Neural progenitor cell (in vitro differentiated cells): ENCODE results near the gene ITPR1. TPM values are rescaled to one million over a fixed set of nuclear protein-coding genes. Genes with fewer than 3 reads are reported as not detected.

Experiments used
- DNase-seq: peaks from one replicate; pipeline ENCODE4 v3.0.0-alpha.2; 2016; ENCODE audit warnings: low spot score
- H2AFZ ChIP-seq: fragments of 200-600 bp; sonication (generic); replicated peaks from 2 replicates; pipeline ENCODE4 v1.6.1; 2016; ENCODE audit warnings: antibody characterized with exemption
- H3F3A ChIP-seq: fragments of 200-600 bp; sonication (generic); 2 replicates; pipeline ENCODE4 v1.6.1; 2016; ENCODE audit warnings: antibody characterized with exemption, low read depth
- H3K27ac ChIP-seq: fragments of 200-600 bp; sonication (generic); 2 replicates; pipeline ENCODE4 v1.5.1; 2016; ENCODE audit warnings: mild to moderate bottlenecking
- H3K27me3 ChIP-seq: fragments of 200-600 bp; sonication (generic); 2 replicates; pipeline ENCODE4 v1.6.1; 2016; ENCODE audit warnings: mild to moderate bottlenecking, moderate library complexity
- H3K36me3 ChIP-seq: fragments of 200-600 bp; sonication (generic); 2 replicates; pipeline ENCODE4 v1.5.1; 2016
- H3K4me1 ChIP-seq: fragments of 200-600 bp; sonication (generic); 2 replicates; pipeline ENCODE4 v1.6.1; 2016; ENCODE audit warnings: mixed run types
- H3K4me2 ChIP-seq: fragments of 200-600 bp; sonication (generic); 2 replicates; pipeline ENCODE4 v1.6.1; 2016
- H3K4me3 ChIP-seq: fragments of 200-600 bp; sonication (generic); 2 replicates; pipeline ENCODE4 v1.5.1; 2016
- H3K79me2 ChIP-seq: fragments of 200-600 bp; sonication (generic); 2 replicates; pipeline ENCODE4 v1.6.1; 2016; ENCODE audit warnings: low read depth
- H3K9ac ChIP-seq: fragments of 200-600 bp; sonication (generic); 2 replicates; pipeline ENCODE4 v1.6.1; 2016
- H3K9me3 ChIP-seq: fragments of 200-600 bp; sonication (generic); 2 replicates; pipeline ENCODE4 v1.5.1; 2016; ENCODE audit warnings: low read depth
- H4K20me1 ChIP-seq: fragments of 200-600 bp; sonication (generic); 2 replicates; pipeline ENCODE4 v1.6.1; 2016; ENCODE audit warnings: low read depth
- H3K27ac Mint-ChIP-seq: 3 replicates; pipeline ENCODE4 v1.8.0; 2021; ENCODE audit warnings: mixed read lengths
- H3K27me3 Mint-ChIP-seq: 2 replicates; pipeline ENCODE4 v1.8.0; 2022; ENCODE audit warnings: low read depth, mild to moderate bottlenecking, inconsistent platforms, moderate library complexity, mixed read lengths; ENCODE audit not compliant: insufficient read depth
- H3K36me3 Mint-ChIP-seq: 3 replicates; pipeline ENCODE4 v1.8.0; 2021; ENCODE audit warnings: mixed read lengths
- H3K4me1 Mint-ChIP-seq: 3 replicates; pipeline ENCODE4 v1.8.0; 2021; ENCODE audit warnings: mixed read lengths
- H3K4me3 Mint-ChIP-seq: 3 replicates; pipeline ENCODE4 v1.8.0; 2021; ENCODE audit warnings: mild to moderate bottlenecking, moderate library complexity, mixed read lengths
- H3K9me3 Mint-ChIP-seq: 3 replicates; pipeline ENCODE4 v1.8.0; 2020; ENCODE audit warnings: mixed read lengths
- CTCF ChIP-seq: fragments of 200-600 bp; sonication (generic); IDR thresholded peaks from 2 replicates; pipeline ENCODE4 v1.5.1; 2017; ENCODE audit warnings: antibody characterized with exemption, mild to moderate bottlenecking
- EZH2 ChIP-seq: fragments of 200-600 bp; sonication (generic); IDR thresholded peaks from 2 replicates; pipeline ENCODE4 v1.6.1; 2017; ENCODE audit warnings: antibody characterized with exemption, mild to moderate bottlenecking, moderate library complexity
- EZH2phosphoT487 ChIP-seq: fragments of 200-600 bp; sonication (generic); IDR thresholded peaks from 2 replicates; pipeline ENCODE4 v1.6.1; 2017; ENCODE audit warnings: antibody characterized with exemption
- total RNA-seq: library from RNA; depleted of rRNA; stranded (reverse); fragments of >200 nt; gene quantifications from 2 replicates; pipeline ENCODE4 v1.2.3, GENCODE V29; 2015; ENCODE audit warnings: low replicate concordance

The ITPR1 gene
- total RNA-seq, 1 donor from 2014 or later: 5.0 TPM

- Histone ChIP-seq H3K4me3 (no peak overlapping the region), H3K27me3 (no peaks in the 10 kb centered on the region), H3F3A (no peaks in the 10 kb centered on the region), H3K9me3 (no peaks in the 10 kb centered on the region), H4K20me1 (no peaks in the 10 kb centered on the region), H3K27ac (no peak overlapping the region), H3K4me1 (no peaks in the 10 kb centered on the region), H3K36me3 (no peaks in the 10 kb centered on the region), H2AFZ (no peak overlapping the region), H3K4me2 (no peak overlapping the region), H3K9ac (no peak overlapping the region), H3K79me2 (no peaks in the 10 kb centered on the region)
- Mint-ChIP-seq H3K9me3 (no peaks in the 10 kb centered on the region), H3K4me3 (no peak overlapping the region), H3K27ac (no peak overlapping the region), H3K4me1 (no peaks in the 10 kb centered on the region), H3K36me3 (no peaks in the 10 kb centered on the region), H3K27me3 (peaks cover 2% of the 10 kb centered on the region)
- no peak for DNase-seq
- TF ChIP-seq EZH2 (no peak), CTCF (no peak), EZH2phosphoT487 (no peak)
Observed at GRCh38 chr3:4548780-4549179, 55.6 kb downstream of the ITPR1 start.

GRCh38 chr3:4549896-4550295 is 56.7 kb downstream of the ITPR1 start:
- no peak overlapping the region for H3K27ac ChIP-seq
- H3K4me2 ChIP-seq: no peak overlapping the region
- H3K27ac Mint-ChIP-seq: no peak overlapping the region
- H3K27me3 Mint-ChIP-seq: peaks cover under 1% of the 10 kb centered on the region
- H3K79me2 ChIP-seq: no peaks in the 10 kb centered on the region
- no peak for TF ChIP-seq EZH2phosphoT487
- TF ChIP-seq EZH2: no peak
- TF ChIP-seq CTCF: no peak
- no peaks in the 10 kb centered on the region for H3K27me3 ChIP-seq
- no peak overlapping the region for H3K9ac ChIP-seq
- no peak overlapping the region for H3K4me3 ChIP-seq
- H2AFZ ChIP-seq: no peak overlapping the region
- H3K4me1 Mint-ChIP-seq: no peaks in the 10 kb centered on the region
- no peaks in the 10 kb centered on the region for H3K4me1 ChIP-seq
- no peaks in the 10 kb centered on the region for H4K20me1 ChIP-seq
- H3K9me3 Mint-ChIP-seq: no peaks in the 10 kb centered on the region
- no peaks in the 10 kb centered on the region for H3F3A ChIP-seq
- no peaks in the 10 kb centered on the region for H3K36me3 Mint-ChIP-seq
- no peaks in the 10 kb centered on the region for H3K9me3 ChIP-seq
- H3K4me3 Mint-ChIP-seq: no peak overlapping the region
- DNase-seq: no peak
- no peaks in the 10 kb centered on the region for H3K36me3 ChIP-seq

DNA sequence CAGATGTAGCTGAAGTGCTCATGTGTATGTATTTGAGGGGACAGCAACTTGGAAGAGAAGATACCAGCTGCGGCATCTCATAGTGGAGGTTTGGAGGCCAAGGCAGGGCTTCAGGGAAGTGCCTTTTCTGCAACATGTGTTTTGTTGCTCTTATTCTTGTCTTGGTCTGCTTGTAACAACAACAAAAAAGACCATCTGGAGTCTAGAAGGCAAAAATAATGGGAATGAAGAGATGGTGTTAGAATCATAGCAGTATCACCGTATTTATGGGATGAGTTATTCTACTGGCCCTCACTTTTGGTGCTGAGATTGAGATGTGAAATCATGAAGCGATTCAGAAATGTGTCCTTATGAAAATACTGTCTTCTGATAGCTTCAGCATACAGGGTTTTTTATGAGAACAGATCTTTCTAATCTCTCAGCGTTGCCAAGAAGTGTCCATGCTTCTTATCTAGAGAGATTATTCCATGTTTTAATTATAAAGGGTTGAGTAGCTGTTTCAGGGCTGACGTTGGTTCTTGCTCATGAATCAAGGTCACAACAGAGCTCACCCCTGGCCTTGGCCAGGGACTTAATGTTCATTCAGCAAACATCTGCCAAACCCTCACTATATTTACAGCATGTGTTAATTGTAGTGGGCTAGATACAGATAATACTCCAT is 58.0 kb downstream of the ITPR1 start:
- Histone ChIP-seq H3K27me3 (no peaks in the 10 kb centered on the region), H3K4me3 (no peak overlapping the region), H3K27ac (no peak overlapping the region), H3K4me2 (no peak overlapping the region), H3K79me2 (no peaks in the 10 kb centered on the region), H2AFZ (no peak overlapping the region), H4K20me1 (no peaks in the 10 kb centered on the region), H3K9ac (no peak overlapping the region), H3K9me3 (no peaks in the 10 kb centered on the region), H3K4me1 (no peaks in the 10 kb centered on the region), H3K36me3 (no peaks in the 10 kb centered on the region), H3F3A (no peaks in the 10 kb centered on the region)
- no peaks in the 10 kb centered on the region for H3K36me3 Mint-ChIP-seq
- no peaks in the 10 kb centered on the region for H3K27me3 Mint-ChIP-seq
- no peaks in the 10 kb centered on the region for H3K4me1 Mint-ChIP-seq
- TF ChIP-seq EZH2 (no peak), EZH2phosphoT487 (no peak), CTCF (no peak)
- no peaks in the 10 kb centered on the region for H3K9me3 Mint-ChIP-seq
- H3K27ac Mint-ChIP-seq: no peak overlapping the region
- no peak for DNase-seq
- no peak overlapping the region for H3K4me3 Mint-ChIP-seq
